Suppressor macrophage treated with lipopolysaccharide for 1 hour (primary cell): Measurements from ENCODE around the gene PLXNB3.
"Not testable (repeated sequence)": the region's sequence is repeated elsewhere in the genome, so short reads cannot be mapped to it uniquely, and the experiment has no call there.

ENCODE experiments used
- DNase-seq, 3 donors: peaks; one replicate each; pipeline ENCODE4 v3.0.0-alpha.2; 2020 to 2022

PLXNB3 gene

GRCh38 chrX:153763989-153764755, at the start of gene PLXNB3:
PLXNB3 (plus strand) TSS chrX:153764249; CDS start chrX:153765536, 1,287 bp downstream.
- DNase-seq, result peak; percentile 76 to 87 (median 83)

DNA sequence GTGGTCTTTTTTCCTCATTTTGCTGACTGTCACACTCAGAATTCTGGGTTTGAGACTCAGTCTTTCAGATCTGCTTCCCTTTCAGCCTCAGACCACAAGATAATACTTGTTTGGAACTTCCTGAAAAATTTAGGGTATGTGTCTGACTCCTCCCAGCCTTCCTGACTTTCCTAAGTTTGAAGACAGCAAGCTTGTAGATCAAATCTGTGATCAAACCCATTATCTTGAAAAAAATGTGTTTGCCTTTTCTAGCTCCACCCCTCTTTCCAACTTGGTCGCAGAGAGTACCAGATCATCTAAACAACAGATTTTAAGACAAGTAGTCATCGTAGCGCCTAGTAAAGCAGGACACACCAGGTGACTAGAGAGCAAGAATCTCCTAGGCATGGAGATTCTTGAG, 49.8 kb upstream of the PLXNB3 start:
- DNase-seq, result peak in 2 of 3 donors; percentile 33

- no peak for DNase-seq
Measured at GRCh38 chrX:153717445-153717844, 46.6 kb upstream of the PLXNB3 start.

- DNase-seq, result no peak
Measured at GRCh38 chrX:153719238-153719637, 44.8 kb upstream of the PLXNB3 start.

DNA sequence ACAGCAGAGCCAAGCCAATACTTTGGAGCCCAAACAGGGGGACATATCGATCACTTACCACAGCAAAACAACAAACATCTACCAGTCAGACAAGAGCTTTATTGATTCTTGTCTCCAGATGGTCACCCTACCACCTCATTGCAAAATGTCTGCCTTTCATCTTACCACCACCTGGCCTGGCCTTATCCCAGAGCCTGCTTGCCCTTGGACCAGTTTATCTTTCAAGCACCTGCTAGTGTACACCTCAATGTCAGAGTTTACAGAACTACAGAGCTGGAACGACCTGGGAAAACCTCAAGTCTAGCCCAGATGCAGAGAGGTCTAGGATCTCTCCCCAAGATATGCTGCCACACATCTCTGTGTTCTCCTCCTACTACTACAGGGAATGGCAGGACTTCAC, 44.3 kb upstream of the PLXNB3 start:
- DNase-seq, result no peak

GRCh38 chrX:153722704-153723350, 41.2 kb upstream of the PLXNB3 start:
- DNase-seq, result peak; percentile 90 to 94 (median 91)

DNA sequence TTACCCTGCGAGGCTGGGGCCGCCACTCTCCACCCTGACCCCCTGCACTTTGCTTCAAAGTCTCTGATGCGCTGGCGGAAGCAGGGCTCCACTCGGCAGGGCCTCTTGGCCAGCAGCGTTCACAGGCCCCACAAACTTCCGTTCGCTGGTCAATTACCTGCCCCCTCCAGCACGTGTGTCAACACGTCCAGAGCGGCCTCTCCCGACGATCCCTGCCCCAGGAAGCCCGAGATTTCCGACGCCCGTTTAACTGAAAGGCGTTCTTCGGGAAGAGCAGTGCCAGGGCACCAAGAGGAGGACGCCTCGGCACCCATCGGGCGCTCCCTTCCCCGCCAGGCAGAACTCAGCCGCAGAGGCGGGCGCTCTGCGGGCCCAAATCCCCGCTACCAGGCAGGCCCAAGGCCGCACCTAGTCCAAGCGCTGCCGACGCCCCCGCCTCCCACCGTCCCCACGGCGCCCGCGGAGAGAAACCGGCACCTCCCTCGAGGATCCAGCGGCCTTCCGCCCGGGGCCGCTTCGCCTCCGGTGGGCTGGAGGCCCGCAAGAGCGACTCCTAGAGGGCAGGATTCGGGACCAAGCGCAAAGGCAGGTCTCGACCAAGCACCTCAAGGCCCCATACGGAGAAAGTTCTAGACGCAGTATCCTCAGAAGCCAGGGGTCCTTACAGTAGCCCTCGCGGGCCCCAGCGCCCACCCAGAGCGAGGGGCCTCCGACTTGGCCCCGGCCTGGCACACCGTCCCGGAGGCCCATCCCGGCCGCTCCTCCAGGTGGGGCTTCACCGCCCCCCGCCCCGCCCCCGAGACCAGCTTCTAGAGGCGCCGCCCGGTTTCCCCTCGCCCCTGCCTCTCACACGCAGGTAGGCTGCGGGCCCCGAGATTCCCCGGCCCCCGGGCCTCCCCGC, 40.4 kb upstream of the PLXNB3 start:
- DNase-seq, result peak; percentile 39 to 58 (median 42)

DNA sequence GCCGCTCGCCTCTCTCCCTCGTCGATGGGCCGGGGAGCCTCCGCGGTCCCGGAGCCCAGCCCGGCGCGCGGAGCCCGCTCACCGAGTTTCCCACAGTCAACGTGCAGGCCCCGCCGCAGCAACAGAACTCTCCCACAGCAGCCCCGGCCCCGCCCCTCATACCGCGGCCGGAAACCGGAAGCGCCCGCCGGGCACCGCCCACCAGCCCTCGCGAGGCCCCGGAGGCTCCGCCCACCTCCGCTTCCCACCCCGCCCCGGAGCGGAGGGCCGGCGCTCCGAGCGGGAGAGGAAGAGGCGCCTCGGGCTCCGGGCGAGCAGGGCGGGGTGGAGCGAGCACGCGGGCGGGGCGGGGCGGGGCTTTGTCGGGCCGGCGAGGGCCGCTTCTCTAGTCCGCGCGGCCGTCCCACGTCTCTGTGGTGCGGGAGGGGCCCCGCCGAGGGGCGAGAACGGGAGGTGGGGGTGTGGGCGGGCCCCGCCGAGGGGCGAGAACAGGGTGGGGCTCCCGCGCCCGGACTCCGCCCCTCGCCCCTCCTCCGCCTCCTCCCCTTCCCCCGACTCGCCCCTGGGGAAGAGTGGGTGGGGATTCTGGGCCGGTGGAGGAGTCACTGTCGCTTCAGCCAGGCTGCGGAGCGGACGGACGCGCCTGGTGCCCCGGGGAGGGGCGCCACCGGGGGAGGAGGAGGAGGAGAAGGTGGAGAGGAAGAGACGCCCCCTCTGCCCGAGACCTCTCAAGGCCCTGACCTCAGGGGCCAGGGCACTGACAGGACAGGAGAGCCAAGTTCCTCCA, 39.6 kb upstream of the PLXNB3 start, which contains the start of the genes ABCD1 and BCAP31:
ABCD1 (plus strand) TSS at position 605 of the 787 bp plus-strand sequence. CDS start 411 bp downstream, outside the sequence.
BCAP31 (minus strand) TSS at position 136 of the 787 bp plus-strand sequence. CDS start 1,143 bp downstream, outside the sequence.
- DNase-seq, result peak; percentile 90 to 97 (median 94)

GRCh38 chrX:153725039-153725831, 38.8 kb upstream of the PLXNB3 start:
- DNase-seq, result no peak

GRCh38 chrX:153725832-153726285, 38.2 kb upstream of the PLXNB3 start:
- DNase-seq, result no peak

GRCh38 chrX:153726286-153727122, 37.5 kb upstream of the PLXNB3 start:
- peak; percentile 70 to 83 (median 80) for DNase-seq

- DNase-seq, result peak in 2 of 3 donors; percentile 24 to 27
Measured at GRCh38 chrX:153727123-153727931, 36.7 kb upstream of the PLXNB3 start.

DNA sequence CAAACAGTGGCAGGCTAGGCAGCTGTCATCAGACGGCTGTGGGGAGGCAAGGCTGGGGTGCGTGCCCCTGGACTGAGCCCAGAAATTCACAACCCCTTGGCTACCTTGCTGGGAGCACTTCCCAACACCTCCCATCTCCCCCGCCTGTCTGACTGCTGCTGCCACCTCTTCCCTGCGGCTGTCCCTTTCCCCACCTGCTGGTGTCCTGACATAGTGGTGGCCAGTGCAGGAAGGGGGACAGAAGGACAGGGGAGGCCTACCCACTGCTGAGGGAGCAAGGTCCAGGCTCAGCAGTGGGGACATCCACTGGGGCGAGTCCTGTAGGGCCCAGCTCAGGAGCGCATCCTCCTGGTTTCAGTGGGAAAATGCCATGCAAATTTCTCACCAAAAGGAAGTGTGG, 36.0 kb upstream of the PLXNB3 start:
- no peak for DNase-seq

GRCh38 chrX:153728951-153729631, 35.0 kb upstream of the PLXNB3 start:
- DNase-seq, result no peak

DNA sequence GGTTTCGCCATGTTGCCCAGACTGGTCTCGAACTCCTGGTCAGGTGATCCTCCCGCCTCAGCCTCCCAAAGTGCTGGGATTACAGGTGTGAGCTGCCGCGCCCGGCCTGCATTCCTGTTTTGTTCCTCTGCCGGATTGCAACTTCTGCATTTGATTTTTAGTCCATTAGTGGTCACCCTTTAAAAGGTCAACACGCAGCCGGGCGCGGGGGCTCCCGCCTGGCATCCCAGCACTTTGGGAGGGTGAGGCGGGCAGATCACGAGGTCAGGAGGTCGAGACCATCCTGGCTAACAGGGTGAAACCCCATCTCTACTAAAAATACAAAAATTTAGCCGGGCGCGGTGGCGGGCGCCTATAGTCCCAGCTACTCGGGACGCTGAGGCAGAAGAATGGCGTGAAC, 33.9 kb upstream of the PLXNB3 start:
- DNase-seq, result not testable (repeated sequence)

DNA sequence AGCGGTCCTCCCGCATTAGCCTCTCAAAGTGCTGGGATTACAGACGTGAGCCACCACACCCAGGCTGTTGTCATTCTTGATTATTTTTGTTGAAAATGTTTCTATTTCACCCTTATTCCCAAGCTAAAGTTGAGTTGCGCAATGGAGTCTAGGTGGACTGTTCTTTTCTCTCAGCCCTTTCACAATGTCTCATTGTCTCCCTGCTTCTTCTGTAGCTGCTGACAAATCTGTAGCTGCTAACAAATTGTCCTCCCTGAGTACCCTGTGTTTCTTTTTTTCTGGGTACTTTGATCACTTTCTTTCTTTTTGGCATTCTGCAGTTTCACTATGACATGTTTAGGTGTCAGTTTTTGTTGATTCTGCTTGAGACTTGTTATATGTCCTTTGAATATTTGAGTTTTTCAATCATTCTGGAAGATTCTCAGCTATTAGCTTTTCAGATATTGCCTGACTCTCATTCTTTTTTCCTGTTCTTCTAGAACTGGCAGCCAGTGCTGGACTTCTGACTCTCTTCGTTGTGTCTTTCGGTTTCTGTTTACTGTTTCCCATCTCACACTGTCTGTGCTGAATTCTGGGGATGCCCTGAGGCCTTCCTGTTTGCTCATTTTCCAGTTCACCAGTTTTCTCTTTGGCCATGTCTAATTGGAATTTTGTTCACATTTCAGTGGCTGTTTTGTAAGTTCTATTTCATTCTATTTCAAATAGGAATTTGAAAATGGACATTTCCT, 32.8 kb upstream of the PLXNB3 start:
- peak; percentile 52 to 75 (median 59) for DNase-seq

DNA sequence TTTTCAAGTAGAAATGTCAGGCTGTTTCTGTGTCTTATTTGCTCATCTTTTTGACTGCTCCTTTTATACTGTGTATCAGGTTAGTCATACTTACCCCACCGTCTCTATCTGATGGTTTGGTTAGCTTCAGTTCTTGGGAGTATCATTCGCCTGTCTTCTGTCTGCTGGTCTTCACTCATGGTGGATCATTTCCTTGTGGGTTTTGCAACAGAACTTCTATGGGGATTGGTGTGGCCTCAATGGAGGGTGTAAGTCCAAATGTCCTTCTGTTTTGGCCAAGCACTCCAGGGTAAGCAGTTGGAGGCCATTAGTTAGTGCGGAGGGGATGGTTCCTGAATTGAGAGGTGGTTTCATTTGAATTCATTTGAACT, 32.2 kb upstream of the PLXNB3 start:
- DNase-seq, result no peak

DNA sequence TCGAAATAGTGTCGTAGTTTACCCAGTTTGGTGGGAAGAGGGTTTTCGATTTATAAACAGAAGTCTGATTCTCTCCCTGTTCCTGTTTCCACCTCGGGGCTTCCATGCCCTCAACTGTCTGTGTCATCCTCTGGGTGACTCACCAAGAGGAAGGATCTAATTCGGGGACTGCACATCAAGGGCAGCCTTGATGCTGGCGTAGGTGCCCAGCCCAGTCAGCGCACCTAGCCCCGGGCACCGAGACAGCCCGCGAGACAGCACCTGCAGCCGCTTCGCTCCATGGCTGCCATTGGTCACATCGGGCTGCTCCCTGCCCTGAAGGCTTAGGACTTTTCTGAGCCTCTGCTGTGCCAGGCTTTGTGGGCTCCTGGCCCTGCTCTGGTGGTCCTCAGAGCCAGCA, 31.6 kb upstream of the PLXNB3 start:
- peak; percentile 86 to 93 (median 90) for DNase-seq
